SIG-M5 (cell line): ENCODE data around the gene FKBP1A.
"Not testable (repeated sequence)": the region's sequence is repeated elsewhere in the genome, so short reads cannot be mapped to it uniquely, and the experiment has no call there.

Experiments used
- DNase-seq: peaks from one replicate; lab custom pipeline; 2025; lab: John Stamatoyannopoulos, UW

FKBP1A gene

GRCh38 chr20:1417273-1417672 is 24.4 kb upstream of the FKBP1A start:
- DNase-seq = no peak

- DNase-seq = no peak
Measured at GRCh38 chr20:1415667-1416468, 23.0 kb upstream of the FKBP1A start.

- DNase-seq = no peak
Measured at GRCh38 chr20:1414982-1415381, 22.1 kb upstream of the FKBP1A start.

- no peak for DNase-seq
Measured at GRCh38 chr20:1405801-1406200, 12.9 kb upstream of the FKBP1A start.

DNA sequence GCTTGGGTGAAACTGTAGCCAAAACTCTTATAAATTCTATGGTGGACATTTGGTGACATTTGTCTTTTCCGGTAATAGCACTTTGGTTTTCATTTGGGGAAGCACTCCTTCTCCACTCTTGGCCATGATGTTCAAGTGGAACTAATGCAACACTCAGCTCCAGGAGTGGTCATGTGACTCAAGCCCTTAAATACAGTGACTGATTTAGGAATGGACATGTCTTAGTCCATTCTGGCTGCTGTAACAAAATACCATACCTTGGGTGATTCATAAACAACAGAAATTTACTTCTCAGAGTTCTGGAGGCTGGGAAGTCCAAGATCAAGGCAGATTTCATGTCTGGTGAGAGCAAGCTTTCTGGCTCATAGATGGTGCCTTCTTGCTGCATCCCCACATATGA is 10.8 kb upstream of the FKBP1A start:
- DNase-seq = no peak

DNA sequence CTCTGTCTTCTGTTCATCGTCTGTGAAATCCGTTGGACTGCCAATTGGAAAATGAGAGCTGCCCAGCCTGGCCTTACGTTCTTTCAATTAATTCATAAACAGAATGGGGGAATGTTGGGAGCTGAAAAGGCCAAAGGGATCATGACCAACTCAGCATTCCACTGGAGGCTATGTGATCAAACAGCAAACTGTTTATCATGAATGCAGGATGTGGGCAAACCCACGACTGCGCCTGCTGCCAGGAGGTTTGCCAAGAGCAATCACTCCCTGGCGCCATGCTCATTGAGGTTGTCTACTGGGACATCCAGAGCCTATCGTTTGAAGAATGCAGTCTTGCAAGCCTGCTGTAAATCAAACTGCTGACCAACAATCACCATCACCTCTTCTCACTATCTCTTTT is 9.3 kb upstream of the FKBP1A start:
- DNase-seq = no peak

- DNase-seq = no peak
Measured at GRCh38 chr20:1401451-1401907, 8.6 kb upstream of the FKBP1A start.

- DNase-seq = not testable (repeated sequence)
Measured at GRCh38 chr20:1399678-1400366, 7.0 kb upstream of the FKBP1A start.

DNA sequence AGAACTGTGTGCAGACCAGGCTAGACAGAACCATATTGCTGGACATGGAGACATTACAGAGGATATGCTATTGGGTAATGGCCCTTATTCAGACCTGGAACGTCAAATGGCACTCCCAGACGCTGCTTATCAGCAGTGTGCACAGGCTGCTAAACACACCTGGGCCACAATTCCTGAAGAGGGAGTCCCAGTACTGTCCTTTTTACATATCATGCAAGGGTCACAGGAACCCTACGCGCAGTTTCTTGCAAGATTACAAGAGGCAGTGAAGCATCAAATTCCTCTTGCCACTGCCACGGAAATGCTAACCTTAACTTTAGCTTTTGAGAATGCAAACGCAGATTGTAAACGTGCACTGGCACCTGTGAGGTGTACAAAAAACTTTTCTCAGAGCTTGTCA is 5.3 kb upstream of the FKBP1A start:
- not testable (repeated sequence) for DNase-seq

- DNase-seq = no peak
Measured at GRCh38 chr20:1397710-1398109, 4.9 kb upstream of the FKBP1A start.

- DNase-seq = no peak
Measured at GRCh38 chr20:1396702-1397101, 3.8 kb upstream of the FKBP1A start.

DNA sequence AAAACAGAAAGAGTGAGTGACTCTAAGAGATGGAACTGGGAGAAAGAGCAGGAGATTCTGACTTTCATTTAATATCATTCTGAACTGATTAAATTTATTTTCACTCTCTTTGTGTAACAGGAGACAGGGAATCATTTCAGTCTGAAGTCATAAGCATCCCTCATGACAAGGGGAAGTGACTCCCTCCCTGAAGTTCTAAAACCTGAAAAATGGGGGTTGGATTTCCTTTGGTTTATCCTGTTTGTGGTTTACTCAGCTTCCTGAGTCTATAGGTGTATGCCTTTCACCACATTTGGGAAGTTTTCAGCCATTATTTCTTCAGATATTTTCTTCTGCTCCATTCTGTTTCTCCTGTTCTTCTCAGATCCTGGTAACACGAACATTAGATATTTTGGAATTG is 3.4 kb upstream of the FKBP1A start:
- no peak for DNase-seq

DNA sequence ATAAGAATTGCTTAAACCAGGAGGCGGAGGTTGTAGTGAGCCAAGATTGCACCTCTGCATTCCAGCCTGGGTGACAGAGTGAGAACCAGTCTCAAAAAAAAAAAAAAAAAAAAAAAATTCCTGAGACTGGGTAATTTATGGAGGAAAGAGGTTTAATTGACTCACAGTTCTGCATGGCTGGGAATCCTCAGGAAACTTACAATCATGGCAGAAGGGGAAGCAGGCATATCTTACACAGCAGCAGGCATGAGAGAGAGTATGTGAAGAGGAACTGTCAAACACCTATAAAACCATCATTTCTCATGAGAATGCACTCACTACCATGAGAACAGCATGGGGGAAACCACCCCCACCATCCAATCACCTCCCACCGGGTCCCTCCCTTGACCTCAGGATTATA is 1.8 kb upstream of the FKBP1A start:
- no peak for DNase-seq

GRCh38 chr20:1393507-1393882 is 641 bp upstream of the FKBP1A start:
- no peak for DNase-seq

- DNase-seq = no peak
Measured at GRCh38 chr20:1392443-1392692, 486 bp downstream of the FKBP1A start.

DNA sequence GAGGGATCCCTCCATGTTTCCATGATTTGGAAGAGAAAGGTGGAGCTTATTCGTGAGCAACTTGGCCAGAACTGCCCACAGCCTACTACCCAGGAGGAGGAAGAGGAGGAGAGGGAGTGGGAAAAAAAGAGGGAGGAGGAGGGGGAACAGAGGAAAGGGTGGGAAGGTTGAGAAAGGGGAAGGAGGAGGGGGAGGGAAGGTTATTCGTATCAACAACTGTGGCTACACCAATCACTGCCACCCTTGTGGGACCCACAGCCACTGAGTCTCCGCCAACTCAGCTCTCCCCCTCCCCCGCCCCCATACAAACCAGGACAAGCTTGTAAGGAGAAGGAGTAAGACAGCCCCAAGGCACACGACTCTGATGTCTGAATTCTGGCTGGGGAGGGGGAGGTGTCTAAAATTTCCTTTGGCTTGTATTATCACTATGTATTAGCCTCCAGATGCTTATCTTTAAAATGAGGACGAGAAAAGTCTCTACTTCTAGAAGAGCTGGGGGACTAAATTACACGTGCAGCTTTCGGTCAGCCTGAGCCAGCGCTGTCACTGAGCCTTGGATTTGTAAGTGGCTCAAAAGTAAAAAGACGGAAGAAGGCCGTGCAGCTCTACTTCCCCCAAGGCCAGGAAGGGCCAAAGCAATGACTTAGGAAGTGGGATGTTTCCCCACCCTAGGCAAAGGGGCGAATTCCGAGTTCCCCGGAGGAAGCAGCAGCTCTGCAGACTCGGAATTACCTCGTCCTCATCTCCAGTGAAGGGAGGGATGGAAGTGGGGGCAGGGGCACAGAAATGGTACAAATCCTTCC is 1.0 kb downstream of the FKBP1A start:
- no peak for DNase-seq

- no peak for DNase-seq
Measured at GRCh38 chr20:1390581-1391403, 2.1 kb downstream of the FKBP1A start.

- DNase-seq = no peak
Measured at GRCh38 chr20:1389703-1390580, 2.9 kb downstream of the FKBP1A start.

DNA sequence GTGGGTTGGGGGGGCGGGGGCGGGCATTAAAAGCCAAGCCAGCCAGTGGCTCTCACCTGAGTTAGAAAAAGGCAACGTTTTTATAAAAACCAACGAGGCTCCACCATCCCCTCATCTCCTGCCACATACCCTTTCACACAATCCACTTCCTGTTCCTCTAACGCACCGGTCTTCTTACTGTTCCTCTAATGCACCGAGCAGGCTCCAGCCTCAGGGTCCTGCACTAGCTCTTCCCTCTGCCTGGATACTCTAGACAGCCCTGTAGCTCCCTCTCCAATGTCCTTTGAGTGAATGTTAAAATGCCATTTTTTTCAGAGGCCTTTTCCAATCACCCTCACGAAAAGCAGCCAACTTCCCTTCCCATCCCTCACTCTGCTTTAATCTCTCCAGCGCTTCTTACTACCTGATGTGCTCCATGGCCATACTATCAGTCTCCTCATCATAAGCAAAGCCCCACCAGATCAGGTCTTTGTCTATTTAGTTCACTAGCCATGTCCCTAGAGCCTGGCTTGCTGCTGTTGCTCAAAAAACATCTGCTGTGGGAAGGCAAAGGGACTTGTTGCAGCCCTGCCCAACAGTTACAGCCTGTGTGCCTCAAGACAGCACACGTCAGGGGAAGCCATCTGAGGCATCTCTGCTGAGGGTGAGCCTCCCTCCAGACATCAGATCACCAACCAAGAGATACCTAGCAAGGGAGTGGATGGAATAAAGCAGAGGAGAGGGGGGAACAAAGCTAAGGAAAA is 3.9 kb downstream of the FKBP1A start:
- no peak for DNase-seq

DNA sequence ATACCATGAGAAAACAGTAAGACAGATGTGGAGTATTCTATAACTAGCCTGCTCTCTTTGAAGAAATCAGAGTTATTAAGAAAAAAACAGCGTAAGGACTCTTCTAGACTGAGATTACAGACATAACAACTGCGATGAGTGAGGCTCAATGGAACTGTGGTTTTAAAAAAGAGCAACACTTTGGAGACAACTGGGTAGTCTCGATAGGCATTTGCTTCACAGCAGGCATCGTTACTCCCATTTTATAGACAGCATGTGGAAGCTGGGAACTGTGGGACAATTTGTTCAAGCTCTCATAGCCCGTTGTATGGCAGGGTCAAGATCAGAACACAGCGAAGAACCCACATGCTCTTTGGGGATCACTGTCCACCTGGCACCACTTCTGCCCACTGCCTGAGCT is 4.6 kb downstream of the FKBP1A start:
- DNase-seq = no peak
